ACHN (cell line): ENCODE data around the gene WDR17.

Experiments used
- DNase-seq: peaks from one replicate; pipeline ENCODE4 v3.0.0-alpha.2; 2015
- in situ Hi-C: cut with HindIII; loops from 2 replicates; pipeline ENCODE4 v1.10.0; 2017; ENCODE audit warnings: low sequenced_read_pairs, low pct_ligation_motif_present, low pct_unique_long_range_greater_than_20kb

WDR17 gene

GRCh38 chr4:176064539-176064938 is 1.1 kb upstream of the WDR17 start:
- in situ Hi-C loops = no loop called here
- DNase-seq = no peak

DNA sequence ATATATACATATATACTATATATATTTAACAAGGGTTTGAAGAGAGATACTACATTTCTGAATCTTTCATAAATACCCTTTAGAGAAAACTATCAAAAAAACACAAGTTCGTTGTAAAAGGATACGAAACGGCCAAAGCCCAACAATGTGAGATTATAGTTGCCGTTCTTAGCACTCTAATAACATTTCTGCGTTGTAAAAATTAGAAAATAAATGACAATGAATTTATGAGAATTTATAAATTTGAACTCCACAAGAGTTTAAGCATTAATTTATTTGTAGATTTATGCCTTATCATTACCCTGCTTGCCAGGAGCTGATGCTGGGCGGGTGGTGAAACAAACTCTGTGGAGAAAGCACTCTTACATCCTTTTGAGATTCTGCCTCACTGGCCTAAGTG is 1.1 kb downstream of the WDR17 start:
- no peak for DNase-seq
- in situ Hi-C loops = no loop called here

DNA sequence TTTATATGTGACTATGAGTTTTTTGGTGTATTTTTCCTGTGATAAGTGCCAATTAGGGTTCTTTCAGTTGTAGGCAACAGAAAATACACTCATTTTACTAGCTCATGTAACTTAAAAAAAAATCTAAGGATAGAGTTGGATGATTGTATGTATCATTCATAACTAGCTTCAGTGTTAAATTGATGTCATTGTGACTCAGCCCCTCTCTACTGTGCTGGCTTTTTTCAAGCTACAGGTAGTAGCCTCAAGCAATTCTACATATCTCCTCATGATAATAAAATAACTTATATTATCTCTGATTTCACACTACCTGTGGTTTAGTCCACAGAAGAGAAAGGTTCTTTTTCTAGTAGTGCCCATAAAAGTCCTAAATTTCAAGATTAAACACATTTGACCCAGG is 11.9 kb downstream of the WDR17 start:
- in situ Hi-C loops = no loop called here
- no peak for DNase-seq

- in situ Hi-C loops = no loop called here
- no peak for DNase-seq
These were observed 19.1 kb downstream of the WDR17 start for GRCh38 chr4:176084769-176085168.

- in situ Hi-C loops = no loop called here
- no peak for DNase-seq
These were observed 24.5 kb downstream of the WDR17 start for GRCh38 chr4:176090115-176090514.

- in situ Hi-C loops = no loop called here
- DNase-seq = no peak
These were observed 33.7 kb downstream of the WDR17 start for GRCh38 chr4:176099314-176099713.

DNA sequence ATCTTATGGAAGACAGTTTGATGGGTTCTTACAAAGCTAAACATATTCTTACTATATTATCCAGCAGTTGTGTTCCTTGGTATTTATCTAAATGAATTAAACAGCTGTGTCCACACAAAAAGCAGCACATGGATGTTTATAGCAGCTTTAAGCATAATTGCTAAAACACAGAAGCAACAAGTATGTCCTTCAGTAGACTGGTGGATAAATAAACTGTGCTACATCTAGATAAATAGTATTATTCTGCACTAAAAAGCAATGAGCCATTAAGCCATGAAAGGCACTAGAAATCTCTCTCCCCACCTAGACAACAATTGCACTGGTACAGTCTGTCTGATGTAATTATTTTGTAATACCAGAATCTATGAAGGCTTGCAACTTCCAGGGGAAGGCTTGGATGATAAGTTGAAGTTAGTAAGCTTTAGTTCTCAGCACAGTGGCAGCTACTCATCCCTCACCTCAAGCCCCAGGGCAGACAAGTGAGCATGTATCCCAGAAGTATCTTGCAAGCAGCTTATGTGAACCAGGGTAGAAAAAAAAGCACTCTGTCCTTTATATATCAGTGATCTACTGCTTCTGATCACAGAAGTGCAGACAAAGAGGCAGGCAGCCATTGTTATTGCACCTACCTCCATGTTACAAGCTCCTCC is 36.9 kb downstream of the WDR17 start:
- no peak for DNase-seq
- in situ Hi-C loops = no loop called here

DNA sequence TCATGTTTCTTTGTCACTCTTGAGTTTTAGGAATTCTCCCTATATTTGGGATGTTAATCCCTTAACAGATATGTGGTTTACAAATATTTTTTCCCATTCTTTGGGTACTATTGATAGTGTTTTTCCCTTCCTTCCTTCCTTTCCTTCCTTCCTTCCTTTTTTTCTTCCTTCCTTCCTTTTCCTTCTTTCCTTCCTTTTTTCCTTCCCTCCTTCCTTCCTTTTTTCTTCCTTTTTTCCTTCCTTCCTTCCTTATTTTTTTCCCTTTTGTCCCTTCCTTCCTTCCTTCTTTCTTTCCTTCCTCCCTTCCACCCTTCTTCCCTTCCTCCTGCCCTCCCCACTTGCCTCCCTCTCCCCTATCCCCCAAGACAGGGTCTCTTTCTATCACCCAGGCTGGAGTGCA is 42.1 kb downstream of the WDR17 start:
- no peak for DNase-seq
- in situ Hi-C loops = no loop called here

GRCh38 chr4:176123710-176124407 is 58.2 kb downstream of the WDR17 start:
- peak; percentile 49 for DNase-seq
- in situ Hi-C loops = no loop called here

DNA sequence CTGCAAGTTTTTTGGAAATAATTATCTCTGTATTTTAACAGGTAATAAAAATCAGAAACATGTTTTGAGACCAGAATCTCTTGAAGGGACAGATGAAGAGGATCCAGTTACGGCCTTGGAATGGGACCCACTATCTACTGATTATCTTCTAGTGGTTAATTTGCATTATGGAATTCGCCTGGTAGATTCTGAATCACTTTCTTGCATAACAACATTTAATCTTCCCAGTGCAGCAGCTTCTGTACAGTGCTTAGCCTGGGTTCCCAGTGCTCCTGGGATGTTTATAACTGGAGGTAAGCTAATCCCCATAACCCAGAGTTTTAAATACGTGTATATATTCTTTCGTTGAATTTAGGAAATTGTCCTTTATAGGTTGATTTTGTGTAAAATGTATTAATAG is 59.4 kb downstream of the WDR17 start:
- no peak for DNase-seq
- in situ Hi-C loops = no loop called here

GRCh38 chr4:176134670-176135069 is 69.0 kb downstream of the WDR17 start:
- no peak for DNase-seq
- in situ Hi-C loops = no loop called here

DNA sequence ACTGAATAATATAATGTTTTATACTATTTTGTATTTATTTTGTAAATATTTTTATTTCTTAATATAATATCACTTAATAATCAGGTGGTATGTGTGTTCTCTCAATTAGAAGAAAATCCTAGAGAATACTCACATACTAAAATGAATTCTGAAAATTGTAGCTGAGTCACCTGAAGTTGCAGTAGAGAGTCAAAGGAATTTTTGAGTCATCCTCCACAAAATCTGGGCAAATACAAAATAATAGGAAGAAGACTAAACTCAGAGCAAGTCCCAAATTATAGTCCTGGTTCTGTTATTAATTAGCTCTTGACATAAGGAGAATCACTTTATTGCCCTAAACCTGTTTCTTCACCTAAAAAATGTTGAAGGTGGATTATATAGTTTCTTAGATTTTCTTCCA is 72.0 kb downstream of the WDR17 start:
- peak; percentile 20 for DNase-seq
- in situ Hi-C loops = no loop called here

DNA sequence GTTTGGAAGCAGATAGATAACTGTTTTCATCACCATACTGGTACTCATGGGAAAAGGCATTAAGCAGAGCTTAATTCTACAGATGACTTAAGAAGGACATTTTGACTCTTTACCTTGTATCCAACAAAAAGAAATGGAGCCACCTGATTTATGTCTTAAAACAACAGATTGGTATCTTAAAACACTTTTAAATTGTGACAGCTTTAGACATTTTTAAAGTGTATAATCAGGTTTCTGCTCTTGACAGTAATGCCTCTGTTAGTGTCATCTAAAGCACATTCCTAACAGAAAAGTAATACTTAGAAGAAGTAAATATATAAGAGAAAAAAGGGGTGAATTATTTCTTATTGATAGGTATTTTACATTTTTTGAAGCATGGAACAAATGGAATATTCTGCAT is 73.9 kb downstream of the WDR17 start:
- DNase-seq = no peak
- in situ Hi-C loops = no loop called here

GRCh38 chr4:176142253-176142652 is 76.6 kb downstream of the WDR17 start:
- in situ Hi-C loops = no loop called here
- DNase-seq = no peak

DNA sequence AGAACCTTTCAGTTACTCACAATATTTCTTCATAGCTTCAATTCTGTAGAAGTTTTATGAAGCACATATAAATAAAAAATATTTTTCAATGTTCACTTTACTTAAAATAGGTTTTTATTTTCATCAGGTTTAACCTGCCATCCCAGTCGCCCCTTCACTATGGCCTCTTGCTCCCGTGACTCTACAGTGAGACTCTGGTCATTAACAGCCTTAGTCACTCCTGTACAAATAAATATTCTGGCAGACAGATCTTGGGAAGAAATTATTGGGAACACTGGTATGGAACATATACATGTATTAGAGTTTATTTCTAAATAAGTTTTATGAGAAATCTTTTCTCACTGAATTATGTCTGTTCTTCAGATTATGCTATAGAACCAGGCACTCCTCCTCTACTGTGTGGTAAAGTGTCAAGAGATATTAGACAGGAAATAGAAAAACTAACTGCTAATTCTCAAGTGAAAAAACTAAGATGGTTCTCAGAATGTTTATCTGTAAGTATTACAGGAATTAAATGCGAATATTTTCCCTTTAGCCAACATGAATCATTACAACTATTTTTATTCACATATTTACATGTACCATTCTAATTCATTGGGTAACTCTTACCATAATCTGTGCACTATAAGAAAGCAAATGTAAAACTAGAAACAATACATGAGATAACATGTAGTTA is 84.2 kb downstream of the WDR17 start:
- DNase-seq = no peak
- in situ Hi-C loops = no loop called here

GRCh38 chr4:176150356-176150682 is 84.7 kb downstream of the WDR17 start:
- in situ Hi-C loops = no loop called here
- peak; percentile 46 for DNase-seq

DNA sequence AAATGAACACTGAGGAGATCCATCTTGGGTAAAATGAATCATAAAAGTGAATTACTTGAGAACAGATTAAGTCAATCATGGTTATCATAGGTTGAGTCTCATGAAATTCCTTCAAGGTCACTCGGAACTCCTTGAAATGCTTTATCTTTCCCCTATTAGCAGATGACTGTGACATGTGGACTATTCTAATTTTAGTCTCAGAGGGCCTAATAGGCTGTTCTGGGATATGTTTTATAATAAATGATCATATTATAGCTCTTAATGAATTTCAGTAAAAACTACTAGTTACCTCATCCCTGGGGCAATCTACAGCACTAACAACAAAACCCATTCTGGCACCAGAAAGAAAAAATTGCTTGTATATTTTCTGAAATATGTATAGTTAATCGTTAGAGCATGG is 85.1 kb downstream of the WDR17 start:
- no peak for DNase-seq
- in situ Hi-C loops = no loop called here

DNA sequence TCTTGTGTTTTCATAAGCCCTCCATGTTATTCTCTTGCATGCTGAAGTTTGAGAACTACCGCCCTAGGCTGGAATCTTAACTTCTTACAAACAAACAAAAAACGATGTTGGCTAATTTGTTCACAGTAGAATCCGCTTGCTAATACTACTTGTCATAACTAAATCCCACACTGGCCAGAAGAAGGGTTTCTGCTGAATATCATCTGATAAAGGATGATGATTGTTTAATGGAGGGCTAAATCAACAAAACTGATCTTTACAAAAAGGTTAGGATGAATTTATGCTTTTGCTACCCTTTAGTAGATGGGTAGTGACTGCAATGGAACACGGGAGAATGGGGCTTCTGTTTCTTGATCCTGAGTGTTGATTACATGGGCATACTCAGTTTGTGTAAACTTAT is 87.5 kb downstream of the WDR17 start:
- in situ Hi-C loops = no loop called here
- DNase-seq = no peak

GRCh38 chr4:176156656-176157055 is 91.0 kb downstream of the WDR17 start:
- in situ Hi-C loops = no loop called here
- DNase-seq = no peak

GRCh38 chr4:176163041-176163440 is 97.4 kb downstream of the WDR17 start:
- DNase-seq = no peak
- in situ Hi-C loops = no loop called here
